GM19438 (cell line): ENCODE data around the gene SNRNP25.

ENCODE experiments used
- ATAC-seq: cut with Tn5 transposase; IDR thresholded peaks from one replicate; pipeline ENCODE4 v1.9.1; 2021; ENCODE audit warnings: low read depth; ENCODE audit not compliant: unreplicated experiment

Gene SNRNP25

DNA sequence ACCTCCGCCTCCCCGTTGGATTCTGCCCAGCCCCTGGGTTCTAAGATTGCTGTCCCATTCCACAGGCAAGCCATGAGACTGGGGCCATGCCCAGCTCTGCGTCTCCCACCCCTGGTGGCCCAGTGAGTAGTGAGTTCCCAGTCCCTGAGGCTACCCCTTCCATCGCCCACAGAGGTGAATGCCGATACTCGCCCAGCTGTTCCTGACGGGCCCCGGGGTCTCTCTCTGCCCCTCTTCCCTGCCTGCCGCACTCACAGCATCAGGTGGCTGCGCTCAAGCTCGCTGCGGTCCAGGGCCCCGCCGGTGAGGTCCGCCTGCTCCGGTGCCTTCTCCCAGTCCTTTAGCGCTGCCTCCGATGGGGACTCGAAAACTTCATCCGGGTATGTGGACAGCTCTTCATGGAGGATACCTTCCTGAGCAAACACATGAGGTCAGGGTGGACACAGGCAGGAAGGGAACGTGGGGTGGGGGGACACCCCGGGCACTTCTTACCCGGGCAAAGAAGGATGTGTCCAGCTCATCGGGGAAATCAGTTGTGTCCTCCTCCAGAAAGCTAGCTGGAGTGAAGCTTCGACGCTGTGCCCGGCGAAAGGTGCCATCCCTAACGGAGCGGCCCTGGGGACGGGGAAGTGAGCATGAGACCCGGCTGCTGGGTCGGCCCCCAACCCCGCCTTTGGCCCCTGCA is 8.8 kb downstream of the SNRNP25 start:
- ATAC-seq = no peak

DNA sequence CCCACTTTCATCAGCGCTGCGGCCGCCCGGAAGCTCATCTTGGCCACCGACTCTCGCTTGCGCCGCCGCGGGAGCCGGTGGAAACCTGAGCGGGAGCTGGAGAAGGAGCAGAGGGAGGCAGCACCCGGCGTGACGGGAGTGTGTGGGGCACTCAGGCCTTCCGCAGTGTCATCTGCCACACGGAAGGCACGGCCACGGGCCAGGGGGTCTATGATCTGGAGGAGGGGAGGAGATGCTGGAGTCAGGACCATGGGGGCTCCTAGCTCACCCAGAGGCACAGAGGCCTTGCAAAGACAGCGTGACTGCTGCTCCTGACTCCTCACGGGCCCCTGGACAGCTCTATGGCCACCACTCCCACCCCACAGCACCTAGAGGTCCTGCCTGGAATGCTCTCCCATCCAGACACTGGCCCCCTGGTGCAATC is 9.4 kb downstream of the SNRNP25 start:
- ATAC-seq = no peak

DNA sequence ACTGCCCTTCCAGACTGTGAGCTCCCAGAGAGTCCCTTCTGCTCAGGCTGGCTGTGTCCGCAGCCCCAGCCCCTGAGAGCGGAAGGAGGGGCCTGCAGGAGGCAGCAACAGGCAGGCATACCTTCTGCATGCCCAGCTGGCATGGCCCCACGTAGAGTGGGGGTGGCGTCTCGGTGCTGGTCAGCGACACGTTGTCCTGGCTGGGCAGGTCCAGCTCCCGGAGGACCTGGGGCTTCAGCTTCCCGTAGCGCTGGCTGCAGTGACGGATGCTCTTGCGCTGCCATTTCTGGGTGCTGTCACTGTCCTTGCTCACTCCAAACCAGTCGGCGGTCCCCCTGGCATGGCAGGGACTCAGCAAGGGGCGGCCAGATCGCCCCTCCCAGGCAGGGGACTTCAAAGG is 9.8 kb downstream of the SNRNP25 start:
- no peak for ATAC-seq

DNA sequence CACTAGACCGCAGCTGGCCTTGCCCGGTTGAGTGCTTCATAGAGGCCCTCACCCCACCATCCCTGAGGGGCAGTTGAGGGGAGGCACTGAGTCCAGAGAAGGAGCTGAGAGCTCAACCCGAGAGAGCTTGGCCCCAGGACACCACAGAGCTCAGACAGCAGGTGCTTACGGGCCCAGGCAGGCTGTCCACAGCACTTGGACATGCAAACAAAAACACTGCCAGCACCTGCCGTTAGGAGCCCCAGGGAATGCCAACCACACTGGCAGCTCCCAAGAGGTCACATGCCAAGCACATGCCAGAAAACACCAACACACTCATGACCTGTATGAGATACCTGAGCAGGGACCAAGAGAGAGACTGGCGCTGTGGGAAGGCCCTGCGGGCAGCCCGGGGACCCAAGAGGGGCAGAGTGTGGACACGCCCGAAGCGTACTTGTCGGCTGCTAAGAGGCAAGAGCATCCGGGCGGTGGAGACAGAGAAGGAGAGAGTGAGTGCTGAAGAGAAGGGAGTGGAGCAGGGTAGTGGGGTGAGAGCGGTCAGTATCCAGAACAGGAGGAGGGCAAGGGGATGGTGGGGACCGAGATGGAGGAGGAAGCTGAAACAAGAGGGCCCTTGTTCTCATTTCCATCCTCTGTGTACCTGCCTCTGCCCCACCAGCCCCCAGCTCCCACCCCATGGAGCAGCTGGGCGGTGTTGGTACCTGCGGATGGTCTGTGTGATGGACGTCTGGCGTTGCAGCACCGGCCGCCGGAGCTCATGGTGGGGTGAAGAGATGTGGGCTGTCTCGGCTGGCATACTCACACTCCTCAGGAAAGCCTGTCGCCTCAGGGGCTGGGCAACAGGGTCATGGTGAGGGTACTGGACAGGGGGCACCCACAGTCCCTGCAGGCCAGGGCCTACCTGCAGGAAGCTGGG is 10.6 kb downstream of the SNRNP25 start:
- ATAC-seq = no peak

DNA sequence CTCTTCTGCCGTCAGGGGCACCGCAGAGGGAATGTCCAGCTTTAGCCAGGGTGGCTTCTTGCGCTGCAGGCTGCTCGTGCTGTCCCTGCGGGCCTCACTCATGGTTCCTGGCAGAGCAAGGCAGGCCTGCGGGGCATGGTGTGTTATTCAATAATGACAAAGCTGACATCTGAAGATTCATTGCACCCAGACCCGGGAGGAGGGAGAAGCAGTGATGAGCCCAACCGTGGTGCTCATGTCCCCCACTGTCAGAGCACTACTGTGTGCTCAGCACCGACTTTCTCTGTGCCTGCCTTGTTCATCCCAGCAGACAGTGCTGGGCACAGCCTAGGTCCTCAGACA is 11.3 kb downstream of the SNRNP25 start:
- no peak for ATAC-seq

DNA sequence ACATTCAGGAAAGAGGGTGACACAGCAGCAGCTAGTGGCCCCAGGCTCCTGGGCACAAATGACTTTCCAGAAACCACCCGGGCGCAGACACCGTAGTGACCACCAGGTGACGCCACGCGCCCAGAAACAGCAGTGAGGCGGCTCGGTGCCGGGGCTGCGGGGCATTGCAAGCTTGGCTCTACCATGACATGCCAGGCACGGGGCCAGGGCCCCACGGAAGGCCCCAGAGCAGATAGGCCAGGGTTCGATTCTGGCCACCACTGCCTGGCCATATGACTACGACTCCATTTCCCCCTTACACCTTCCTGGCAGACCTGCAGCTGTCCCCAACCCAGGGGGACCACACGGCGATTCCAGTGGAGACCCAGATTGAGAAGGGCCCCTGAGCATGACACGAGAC is 12.1 kb downstream of the SNRNP25 start:
- ATAC-seq = no peak

DNA sequence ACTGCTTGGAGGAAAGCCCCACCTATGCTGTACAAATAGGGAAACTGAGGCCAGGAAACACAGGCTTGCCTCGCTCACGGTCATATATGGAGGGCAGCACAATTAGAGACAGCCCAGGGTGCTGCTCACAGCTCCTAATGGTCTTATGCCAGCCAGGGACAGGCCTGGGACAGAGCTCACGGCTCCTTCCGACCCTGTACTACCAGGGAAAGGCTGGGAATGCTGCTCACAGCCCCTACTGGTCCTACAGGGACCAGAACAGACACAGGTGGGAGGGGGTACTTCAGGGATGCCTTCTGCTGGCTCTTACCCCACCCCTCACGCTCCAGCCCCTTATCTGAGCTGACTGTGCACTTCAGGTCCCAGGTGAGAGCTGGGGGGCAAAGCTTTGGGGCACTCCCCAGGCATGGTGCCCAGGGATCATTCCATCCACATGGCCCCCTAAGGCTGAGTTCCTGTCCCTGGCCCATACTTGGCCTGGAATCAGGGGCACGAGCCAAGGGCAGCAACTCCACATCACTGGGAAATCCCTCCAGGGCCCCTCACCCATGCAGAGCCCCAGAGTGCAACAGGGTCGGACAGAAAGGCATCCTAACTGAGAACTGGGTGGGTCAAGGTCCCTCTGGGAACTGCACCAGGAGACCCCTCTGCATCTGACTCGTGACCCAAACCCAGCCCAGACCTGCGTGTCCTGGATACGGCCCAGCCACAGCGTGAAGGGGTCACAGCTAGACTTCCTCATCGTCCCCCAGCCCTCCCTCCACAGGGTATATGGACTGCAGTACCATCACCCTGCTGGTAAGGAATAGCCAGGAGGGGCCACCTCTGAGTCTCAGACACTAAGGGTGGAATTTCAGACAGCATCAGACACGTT is 12.9 kb downstream of the SNRNP25 start:
- no peak for ATAC-seq

DNA sequence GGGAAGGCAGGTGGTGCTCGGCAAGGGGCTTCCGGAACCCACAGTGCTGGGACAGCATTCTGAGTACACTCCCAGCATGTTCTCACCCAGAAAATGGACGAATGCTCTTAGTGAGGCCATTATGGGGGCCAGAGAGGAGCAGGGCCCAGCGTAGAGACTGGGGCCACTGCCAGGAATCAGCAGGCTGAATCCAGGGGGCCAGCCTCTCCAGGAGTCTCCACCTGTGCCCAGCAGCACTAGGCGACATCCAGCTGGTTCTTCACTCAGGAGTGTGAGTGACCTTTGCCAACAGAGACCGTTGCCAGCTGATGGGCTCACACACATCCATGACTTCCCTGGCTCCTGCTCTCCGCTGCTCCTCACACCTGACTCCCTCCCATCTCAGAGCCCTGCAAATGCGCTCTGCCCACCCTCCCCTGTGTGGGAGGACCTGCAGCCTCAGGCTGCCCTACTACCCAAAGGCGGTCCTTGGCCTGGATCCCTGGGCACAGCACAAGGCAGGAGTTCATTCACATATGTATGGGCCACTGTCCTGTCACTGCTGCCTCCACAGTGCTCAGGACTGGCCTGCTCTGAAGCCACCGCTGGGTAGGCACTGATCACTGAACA is 13.7 kb downstream of the SNRNP25 start:
- ATAC-seq = no peak

DNA sequence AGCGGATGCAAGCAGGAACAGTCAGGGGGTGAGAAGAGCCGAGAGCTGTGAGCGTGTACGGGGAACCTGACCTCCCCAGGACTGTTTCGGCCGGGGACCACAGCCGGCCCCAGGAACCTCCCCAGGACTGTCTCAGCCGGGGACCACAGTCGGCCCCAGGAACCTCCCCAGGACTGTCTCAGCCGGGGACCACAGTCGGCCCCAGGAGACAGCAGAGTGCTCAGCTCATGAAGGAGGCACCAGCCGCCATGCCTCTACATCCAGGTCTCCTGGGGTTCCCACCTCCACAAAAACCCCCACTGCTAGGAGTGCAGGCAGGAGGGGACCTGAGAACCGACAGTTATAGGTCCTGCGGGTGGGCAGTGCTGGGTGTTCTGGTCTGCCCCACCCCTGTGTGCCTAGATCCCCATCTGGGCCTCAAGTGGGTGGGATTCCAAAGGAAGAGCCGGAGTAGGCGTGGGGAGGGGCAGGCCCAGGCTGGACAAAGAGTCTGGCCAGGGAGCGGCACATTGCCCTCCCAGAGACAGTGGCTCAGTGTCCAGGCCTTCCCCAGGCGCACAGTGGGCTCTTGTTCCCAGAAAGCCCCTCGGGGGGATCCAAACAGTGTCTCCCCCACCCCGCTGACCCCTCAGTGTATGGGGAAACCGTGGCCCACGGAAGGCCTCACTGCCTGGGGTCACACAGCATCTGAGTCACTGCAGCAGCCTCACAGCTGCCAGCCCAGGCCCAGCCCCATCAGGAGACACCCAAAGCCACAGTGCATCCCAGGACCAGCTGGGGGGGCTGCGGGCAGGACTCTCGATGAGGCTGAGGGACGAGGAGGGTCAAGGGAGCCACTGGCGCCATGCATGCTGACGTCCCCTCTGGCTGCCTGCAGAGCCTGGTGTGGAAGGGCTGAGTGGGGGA is 14.5 kb downstream of the SNRNP25 start:
- ATAC-seq = no peak

DNA sequence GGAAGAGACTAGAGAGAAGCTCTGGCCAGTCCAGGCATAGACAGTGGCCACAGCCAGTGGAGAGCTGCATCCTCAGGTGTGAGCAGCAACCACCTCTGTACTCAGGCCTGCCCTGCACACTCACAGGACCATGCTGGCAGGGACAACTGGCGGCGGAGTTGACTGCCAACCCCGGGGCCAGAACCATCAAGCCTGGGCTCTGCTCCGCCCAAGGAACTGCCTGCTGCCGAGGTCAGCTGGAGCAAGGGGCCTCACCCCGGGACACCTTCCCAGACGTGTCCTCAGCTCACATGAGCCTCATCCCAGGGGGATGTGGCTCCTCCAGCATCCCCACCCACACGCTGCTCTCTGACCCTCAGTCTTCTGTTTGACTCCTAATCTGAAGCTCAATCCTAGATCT is 15.6 kb downstream of the SNRNP25 start:
- ATAC-seq = no peak

DNA sequence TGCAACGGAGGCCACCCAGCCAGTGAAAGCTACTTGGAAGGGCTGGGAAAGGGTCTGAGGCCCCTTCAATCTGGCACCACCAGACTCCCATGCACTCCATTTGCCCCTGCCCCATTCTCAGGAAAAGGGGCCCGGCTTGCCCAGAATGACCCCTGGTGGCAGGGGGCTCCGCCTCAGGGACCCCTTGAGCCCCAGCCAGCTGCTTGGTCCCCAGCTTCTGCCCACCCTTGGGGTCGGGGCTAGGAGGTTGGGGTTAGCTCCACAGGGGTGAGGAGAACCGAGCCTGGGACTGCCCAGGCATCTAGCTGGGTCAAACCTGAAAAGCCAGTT is 17.5 kb downstream of the SNRNP25 start:
- ATAC-seq = no peak

DNA sequence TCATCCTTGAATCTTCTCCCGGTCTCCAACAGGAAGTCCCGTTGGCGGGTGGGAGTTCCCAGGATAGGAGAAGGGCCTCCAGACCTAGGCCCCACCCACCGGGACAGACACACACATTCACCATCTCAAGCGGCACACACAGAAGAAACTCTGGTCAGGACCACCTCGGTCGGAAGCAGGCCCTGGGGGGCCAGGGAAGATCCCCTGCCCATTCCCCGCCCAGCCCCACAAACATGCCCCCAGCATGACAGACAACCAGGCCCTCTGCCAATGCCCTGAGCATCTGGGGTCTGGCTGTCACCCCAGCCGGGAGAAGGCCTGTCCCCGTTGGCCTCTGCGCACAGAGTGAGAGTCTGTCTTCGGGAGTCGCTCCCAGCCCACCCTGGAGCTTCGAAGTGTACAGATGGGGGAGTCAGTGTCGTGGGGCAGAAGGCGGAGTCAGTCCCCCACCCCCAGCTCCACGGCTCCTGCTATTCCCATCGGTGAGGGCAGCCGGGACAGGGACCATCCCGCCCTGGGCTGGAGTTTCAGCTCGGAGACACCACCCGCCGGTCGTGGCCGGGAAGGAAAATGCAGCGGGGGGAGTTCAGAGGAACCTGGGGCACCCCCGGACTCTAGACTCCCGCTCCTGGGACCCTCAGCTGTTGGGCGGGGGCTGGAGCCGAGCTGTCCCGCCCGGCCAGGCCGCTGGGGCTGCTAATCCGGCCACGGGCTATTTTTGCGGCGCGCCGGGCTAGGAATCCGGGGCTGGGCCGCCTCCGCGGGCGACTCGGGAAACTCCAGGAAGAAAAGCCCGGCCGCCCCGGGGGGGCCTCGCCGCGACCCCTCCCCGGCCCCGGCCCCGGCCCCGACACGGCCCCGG is 18.1 kb downstream of the SNRNP25 start:
- no peak for ATAC-seq

DNA sequence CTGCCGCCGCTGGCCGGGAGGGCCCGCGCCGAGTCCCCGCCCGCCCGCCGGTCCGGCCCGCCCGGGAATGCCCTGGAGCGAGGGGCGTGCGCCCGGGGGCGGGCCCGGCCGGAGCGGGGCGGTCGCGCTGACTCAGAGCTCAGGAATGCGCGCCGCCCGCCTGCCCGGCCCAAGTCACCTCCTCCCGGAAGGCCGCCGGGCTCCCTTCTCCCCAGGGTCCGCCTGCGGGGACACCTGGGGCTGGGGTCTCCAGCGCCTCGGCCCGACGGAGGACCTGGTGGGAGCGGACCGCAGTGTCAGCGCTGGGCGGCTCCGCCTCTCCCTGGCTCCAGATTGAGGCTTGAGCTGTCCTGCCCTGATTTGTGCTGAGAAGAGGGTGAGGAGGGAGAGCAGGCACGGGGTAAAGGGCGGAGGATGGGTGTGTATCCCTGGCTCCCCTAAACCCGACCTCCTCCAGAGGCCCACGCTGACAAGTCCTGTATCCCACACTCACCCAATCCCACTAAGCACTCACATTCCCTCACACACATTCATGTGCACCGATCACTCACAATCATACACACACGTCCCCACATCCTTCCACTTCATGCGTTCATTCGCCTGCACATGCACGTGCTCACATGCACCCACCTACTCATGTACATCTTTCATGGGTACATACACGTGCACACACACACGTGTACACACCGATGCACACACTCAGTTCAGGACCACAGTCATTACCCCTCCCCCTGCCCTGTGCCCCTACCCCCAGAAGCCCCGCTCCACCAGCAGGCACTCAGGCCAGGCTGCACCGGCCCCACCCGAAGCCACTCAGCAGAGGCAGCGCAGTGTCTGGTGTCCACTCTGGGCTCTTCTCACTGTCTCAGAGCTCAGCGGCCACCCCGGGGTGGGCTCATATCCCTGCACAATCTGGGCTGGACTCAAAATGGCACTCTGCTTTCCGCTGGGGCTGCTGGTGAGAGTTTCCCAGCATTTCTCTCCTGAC is 19.2 kb downstream of the SNRNP25 start, which contains the start of gene RHBDF1:
Gene RHBDF1, minus strand, starts transcription at position 71 of the 988 bp plus-strand sequence. CDS start 7,616 bp downstream, outside the sequence.
- no peak for ATAC-seq

DNA sequence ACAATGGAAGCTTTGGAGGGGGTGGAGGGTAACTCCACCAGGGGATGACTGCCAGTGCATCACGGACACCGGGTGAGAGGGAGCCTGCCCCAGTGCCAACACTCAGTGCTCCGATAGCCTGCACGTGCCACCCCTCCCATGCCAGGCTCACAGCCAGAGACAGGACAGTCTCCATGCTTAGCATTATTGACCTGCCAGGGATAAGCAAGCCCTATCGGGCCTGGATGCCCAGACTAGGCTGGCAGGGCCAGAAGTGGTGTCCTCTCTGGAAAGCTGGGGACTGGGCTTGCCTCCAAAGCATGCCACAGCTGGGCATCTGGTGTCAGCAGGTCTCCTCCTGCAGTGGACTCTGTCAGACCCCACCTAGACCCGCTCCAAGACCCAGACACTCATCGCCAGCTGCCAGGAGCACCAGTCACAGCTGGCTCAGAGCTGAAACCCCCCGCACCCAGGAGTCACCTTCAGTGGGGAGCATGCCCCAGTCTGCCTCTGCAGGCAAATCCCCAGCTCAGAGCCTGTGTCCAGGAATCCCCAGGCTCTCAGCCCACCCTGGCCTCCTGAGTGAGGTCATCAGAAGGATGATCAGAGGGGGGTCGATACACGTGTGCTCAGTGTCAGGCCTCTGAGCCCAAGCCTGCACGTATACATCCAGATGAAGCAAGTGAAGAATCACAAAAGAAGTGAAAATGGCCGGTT is 20.6 kb downstream of the SNRNP25 start:
- ATAC-seq = no peak

DNA sequence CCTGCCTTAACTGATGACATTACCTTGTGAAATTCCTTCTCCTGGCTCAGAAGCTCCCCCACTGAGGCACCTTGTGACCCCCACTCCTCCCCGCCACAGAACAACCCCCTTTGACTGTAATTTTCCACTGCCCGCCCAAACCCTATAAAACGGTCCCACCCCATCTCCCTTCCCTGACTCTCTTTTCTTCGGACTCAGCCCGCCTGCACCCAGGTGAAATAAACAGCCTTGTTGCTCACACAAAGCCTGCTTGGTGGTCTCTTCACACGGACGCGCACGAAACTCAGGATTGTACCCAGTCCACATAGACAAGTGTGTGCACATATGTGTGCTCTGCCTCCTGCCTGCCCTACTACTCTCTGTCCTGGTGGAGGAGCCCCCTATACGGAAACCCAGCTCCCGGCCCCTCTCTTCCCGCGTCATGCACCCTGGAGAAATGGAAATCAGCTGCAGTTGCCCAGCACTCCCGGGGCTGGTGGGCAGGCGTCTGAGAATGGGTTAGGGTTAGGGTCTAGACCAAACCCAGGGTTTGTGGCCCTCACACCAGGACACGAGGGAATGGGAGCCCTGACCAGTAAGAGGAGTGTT is 21.2 kb downstream of the SNRNP25 start:
- no peak for ATAC-seq
